ENCODE measurements around the gene DNASE1L1.

The DNASE1L1 gene

DNA sequence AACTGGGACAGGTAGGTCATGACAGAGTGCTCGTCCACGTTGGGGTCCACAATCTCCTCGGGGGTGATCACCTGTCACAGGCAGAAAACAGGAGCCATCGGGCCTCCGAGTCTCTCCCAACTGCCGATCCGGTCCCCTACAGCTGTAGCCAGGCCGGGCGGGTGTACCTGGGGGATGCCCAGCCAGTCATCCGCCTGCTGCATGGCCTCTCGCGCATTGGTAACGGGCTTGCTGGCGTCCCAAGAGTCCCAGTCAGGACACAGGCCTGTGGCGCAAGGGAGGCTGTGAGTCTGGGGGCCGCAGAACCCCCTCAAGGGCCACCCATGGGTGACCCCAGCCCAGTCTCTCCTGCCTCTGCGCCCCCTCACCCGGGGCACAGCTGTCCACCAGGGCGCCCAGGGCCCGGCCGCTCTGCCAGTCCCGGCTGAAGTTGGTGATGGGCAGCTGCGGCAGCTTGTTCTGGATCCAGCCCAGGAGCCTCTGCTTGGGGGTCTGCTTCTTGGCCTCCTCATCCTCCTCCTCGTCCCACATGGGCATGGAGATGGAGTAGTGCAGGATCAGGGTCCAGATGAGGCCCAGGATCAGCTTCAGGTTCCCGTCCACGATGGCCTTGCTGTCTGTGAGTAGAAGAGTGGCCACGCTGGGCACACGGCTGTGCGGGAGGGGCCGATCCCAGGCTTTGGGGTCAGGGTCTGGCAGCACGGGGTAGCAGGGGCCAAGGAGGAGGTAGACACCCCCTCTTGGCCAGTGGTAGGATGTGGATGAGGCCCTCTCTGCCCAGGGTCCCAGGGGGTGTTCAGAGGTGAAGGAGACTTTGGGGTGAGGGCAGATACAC lies 41.4 kb downstream of the DNASE1L1 start:
- no peak for TF ChIP-seq SIN3A (IDR thresholded peaks at IDR 0.05; ENCODE audit: borderline replicate concordance, insufficient read depth, low read length)
- no peak for TF ChIP-seq FOXP2 (optimal IDR thresholded peaks at IDR 0.05; ENCODE audit: borderline replicate concordance, extremely low read depth, extremely low read length, insufficient read depth)
- TF ChIP-seq TAF1 (IDR thresholded peaks at IDR 0.05; ENCODE audit: borderline replicate concordance, insufficient read depth, low read length), result no peak
- TF ChIP-seq, protein P1, sequence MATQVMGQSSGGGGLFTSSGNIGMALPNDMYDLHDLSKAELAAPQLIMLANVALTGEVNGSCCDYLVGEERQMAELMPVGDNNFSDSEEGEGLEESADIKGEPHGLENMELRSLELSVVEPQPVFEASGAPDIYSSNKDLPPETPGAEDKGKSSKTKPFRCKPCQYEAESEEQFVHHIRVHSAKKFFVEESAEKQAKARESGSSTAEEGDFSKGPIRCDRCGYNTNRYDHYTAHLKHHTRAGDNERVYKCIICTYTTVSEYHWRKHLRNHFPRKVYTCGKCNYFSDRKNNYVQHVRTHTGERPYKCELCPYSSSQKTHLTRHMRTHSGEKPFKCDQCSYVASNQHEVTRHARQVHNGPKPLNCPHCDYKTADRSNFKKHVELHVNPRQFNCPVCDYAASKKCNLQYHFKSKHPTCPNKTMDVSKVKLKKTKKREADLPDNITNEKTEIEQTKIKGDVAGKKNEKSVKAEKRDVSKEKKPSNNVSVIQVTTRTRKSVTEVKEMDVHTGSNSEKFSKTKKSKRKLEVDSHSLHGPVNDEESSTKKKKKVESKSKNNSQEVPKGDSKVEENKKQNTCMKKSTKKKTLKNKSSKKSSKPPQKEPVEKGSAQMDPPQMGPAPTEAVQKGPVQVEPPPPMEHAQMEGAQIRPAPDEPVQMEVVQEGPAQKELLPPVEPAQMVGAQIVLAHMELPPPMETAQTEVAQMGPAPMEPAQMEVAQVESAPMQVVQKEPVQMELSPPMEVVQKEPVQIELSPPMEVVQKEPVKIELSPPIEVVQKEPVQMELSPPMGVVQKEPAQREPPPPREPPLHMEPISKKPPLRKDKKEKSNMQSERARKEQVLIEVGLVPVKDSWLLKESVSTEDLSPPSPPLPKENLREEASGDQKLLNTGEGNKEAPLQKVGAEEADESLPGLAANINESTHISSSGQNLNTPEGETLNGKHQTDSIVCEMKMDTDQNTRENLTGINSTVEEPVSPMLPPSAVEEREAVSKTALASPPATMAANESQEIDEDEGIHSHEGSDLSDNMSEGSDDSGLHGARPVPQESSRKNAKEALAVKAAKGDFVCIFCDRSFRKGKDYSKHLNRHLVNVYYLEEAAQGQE (IDR thresholded peaks at IDR 0.05; ENCODE audit: insufficient read depth in 1 of 2, low read depth in 2 of 2, low read length in 2 of 2), result no peak
- TF ChIP-seq POLR2AphosphoS5 (IDR thresholded peaks at IDR 0.05; ENCODE audit: low read depth, low read length), result no peak

- TF ChIP-seq SIN3A (IDR thresholded peaks at IDR 0.05; ENCODE audit: borderline replicate concordance, insufficient read depth, low read length) (no peak), FOXP2 (optimal IDR thresholded peaks at IDR 0.05; ENCODE audit: borderline replicate concordance, extremely low read depth, extremely low read length, insufficient read depth) (no peak), POLR2AphosphoS5 (IDR thresholded peaks at IDR 0.05; ENCODE audit: low read depth, low read length) (no peak), TAF1 (IDR thresholded peaks at IDR 0.05; ENCODE audit: borderline replicate concordance, insufficient read depth, low read length) (no peak)
- TF ChIP-seq, protein P1 (IDR thresholded peaks at IDR 0.05; ENCODE audit: insufficient read depth in 1 of 2, low read depth in 2 of 2, low read length in 2 of 2), result no peak
These were observed 42.4 kb downstream of the DNASE1L1 start for GRCh38 chrX:154366666-154367055.

DNA sequence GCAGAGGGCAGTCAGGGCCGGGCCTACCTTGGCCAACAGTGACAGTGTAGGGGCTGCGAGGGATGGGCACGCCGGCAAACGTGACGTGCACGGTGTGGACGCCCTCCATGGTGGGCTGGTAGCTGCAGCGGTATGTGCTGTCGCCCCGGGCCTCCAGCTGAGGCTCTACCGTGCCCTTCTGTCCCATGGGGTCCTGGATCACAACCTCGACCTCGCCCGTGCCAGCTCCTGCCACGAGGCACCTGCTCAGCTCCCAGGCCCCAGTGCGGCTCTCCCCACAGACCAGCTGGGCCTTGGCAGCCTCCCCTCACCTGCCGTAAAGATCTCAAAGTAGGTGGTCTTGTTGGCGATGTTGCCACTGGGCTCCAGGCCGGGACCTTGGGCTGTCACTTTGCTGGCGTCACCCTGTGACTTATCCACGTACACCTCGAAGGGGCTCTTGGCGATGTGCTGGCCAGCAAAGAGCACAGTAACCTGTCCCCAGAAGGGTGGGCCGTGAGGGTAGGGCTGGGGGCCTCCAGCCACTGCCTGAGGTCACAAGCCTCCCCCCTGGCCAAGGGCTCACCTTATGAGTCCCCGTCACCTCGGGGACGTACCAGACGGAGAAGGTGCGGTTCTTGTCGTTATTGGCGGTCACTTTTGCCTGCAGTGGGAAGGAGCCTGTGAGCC lies 42.9 kb downstream of the DNASE1L1 start:
- no peak for TF ChIP-seq POLR2AphosphoS5 (IDR thresholded peaks at IDR 0.05; ENCODE audit: low read depth, low read length)
- TF ChIP-seq TAF1 (IDR thresholded peaks at IDR 0.05; ENCODE audit: borderline replicate concordance, insufficient read depth, low read length), result no peak
- no peak for TF ChIP-seq FOXP2 (optimal IDR thresholded peaks at IDR 0.05; ENCODE audit: borderline replicate concordance, extremely low read depth, extremely low read length, insufficient read depth)

DNA sequence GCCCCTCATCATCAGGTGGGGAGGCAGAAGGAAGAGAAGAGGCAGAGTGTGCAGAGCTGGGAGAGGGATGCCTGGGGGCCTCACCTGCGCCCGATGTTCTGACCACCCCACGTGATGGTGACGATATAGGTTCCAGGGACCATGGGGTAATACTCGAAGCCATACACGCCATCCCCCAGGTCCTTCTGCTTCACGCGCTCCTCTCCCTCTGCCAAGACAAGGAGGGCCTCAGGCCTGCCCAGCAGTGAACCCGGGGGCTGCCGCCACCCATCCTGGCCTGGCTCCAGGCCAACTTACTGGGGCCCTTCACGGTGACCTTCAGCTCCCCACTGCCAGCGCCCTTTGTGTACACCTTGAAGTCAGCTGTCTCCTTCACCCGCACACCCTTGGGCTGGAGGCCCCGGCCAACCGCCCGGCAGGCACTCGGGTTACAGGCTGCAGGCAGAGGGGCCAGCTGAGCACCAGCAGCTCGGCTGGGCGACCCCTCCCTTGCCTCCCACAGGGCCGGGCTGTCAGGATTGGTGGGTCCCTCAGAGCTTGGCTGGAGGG lies 43.9 kb downstream of the DNASE1L1 start:
- TF ChIP-seq FOXP2 (optimal IDR thresholded peaks at IDR 0.05; ENCODE audit: borderline replicate concordance, extremely low read depth, extremely low read length, insufficient read depth), result no peak
- TF ChIP-seq, protein P1 (IDR thresholded peaks at IDR 0.05; ENCODE audit: insufficient read depth in 1 of 2, low read depth in 2 of 2, low read length in 2 of 2), result no peak
- TF ChIP-seq TAF1 (IDR thresholded peaks at IDR 0.05; ENCODE audit: borderline replicate concordance, insufficient read depth, low read length), result no peak
- TF ChIP-seq SIN3A (IDR thresholded peaks at IDR 0.05; ENCODE audit: borderline replicate concordance, insufficient read depth, low read length), result no peak
- no peak for TF ChIP-seq POLR2AphosphoS5 (IDR thresholded peaks at IDR 0.05; ENCODE audit: low read depth, low read length)

DNA sequence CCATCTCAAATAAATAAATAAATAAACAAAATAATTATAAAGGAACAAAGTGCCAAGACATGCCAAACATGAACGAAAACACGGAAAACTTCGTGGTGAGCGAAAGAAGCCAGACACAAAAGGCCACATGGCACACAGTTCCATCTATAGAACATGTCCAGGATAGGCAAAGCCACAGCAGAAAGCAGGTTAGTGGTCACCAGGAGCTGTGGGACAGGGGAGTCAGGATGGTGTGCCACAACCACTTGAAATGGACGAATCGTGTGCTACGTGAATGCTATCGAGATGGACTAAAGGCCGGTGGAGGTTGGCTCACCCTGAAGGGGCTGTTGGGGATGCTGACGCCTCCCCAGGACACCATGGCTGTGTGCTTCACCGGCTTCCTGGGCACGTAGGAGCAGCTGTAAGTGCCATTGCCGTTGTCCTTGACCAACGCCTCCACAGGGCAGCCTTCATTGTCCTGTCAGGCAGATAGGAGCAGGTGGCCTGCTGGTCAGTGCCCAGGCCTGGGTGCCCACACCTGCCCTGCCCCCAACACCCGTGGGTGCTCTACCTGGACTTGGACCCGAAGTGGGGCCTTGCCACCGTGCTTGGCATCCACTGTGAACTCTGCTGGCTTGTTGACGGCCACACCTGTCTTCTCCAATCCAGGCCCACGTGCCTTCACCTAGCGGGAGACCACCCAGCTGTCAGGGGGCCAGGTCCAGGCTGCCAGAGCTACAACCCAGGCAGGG lies 45.2 kb downstream of the DNASE1L1 start:
- TF ChIP-seq, protein P1 (IDR thresholded peaks at IDR 0.05; ENCODE audit: insufficient read depth in 1 of 2, low read depth in 2 of 2, low read length in 2 of 2), result no peak
- TF ChIP-seq POLR2AphosphoS5 (IDR thresholded peaks at IDR 0.05; ENCODE audit: low read depth, low read length) (no peak), TAF1 (IDR thresholded peaks at IDR 0.05; ENCODE audit: borderline replicate concordance, insufficient read depth, low read length) (no peak), SIN3A (IDR thresholded peaks at IDR 0.05; ENCODE audit: borderline replicate concordance, insufficient read depth, low read length) (no peak), FOXP2 (optimal IDR thresholded peaks at IDR 0.05; ENCODE audit: borderline replicate concordance, extremely low read depth, extremely low read length, insufficient read depth) (no peak)

Data from PFSK-1 (cell line).